ENCODE measurements around the gene PPP3R1.

PPP3R1 gene

GRCh38 chr2:68252400-68253218 lies at the start of gene PPP3R1:
TSS of gene PPP3R1 (minus strand) at chr2:68252532. CDS start at chr2:68252127, 405 bp downstream.
- DNase-seq (ENCODE audit: low read depth in 2 of 2, low spot score in 1 of 2), result peak; percentile 91 to 92

GRCh38 chr2:68295516-68295915 lies 43.2 kb upstream of the PPP3R1 start:
- DNase-seq (ENCODE audit: low read depth in 2 of 2, low spot score in 1 of 2), result no peak

- DNase-seq (ENCODE audit: low read depth in 2 of 2, low spot score in 1 of 2), result no peak
Observed at GRCh38 chr2:68294913-68295312, 42.6 kb upstream of the PPP3R1 start.

- DNase-seq (ENCODE audit: low read depth in 2 of 2, low spot score in 1 of 2), result no peak
Observed at GRCh38 chr2:68294187-68294586, 41.9 kb upstream of the PPP3R1 start.

DNA sequence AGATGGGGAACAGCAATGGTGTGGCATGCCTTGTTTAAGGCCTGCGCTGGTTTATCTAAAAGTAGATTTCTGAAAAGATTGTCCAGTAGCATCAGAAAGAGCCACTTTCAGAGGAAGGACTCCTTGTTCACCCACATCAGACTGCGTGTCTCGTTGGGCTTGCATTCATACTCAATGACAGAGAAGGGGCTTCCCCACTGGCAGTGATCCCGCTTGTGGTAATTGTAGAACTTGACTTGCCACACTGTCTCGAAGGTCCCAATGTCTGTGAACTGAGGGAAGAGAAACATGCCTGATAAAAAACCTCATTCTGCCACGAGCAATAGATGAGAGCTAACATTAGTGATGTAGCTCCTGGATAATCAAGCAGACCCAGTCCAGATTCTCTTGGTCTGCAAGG lies 41.4 kb upstream of the PPP3R1 start:
- no peak for DNase-seq (ENCODE audit: low read depth in 2 of 2, low spot score in 1 of 2)

DNA sequence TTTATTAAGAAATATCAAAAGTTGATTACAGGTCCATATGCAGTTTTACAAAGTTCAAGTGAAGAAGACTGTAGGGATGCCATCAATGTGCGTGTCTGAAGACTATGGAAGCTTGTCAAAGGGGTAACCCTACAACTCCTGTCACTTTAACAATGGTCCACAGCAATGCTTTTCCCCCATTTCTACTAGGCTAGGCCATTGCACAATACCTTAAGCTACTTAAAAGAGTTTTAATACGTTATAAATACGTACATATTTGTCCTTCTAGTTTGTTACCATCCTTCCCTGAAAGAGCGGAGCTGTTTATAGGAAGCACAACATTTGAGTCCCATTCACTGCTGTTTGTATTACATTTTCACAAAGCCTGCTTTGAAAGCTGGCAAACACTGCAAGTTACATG lies 40.7 kb upstream of the PPP3R1 start:
- DNase-seq (ENCODE audit: low read depth in 2 of 2, low spot score in 1 of 2), result no peak

DNA sequence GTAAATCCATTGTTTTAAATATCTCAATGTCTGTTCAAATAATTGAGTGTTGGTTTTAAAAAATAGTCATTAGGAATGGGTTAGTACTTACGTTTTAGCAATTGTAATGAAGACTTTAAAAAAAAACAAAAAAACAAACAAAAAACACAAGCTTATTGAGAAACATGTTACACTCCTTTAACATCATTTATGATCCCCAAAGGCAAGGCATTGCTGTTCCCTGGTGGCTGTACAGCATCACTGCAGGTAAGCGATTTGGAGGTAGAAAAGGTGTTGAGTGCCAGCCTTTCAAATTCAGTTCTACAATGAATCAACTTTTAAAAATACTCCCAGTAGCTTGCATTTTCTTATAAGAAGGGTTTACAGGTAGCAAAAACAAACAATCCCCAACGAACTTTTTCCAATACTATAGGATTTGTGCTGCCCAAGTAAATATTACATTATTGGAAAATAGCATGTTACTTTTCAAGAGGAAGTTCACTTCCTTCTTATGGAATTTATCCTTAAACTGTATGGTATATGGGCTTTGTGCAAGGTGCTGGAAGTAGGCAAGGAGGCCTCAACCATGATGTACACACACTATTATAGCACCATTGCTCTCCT lies 39.9 kb upstream of the PPP3R1 start:
- no peak for DNase-seq (ENCODE audit: low read depth in 2 of 2, low spot score in 1 of 2)

DNA sequence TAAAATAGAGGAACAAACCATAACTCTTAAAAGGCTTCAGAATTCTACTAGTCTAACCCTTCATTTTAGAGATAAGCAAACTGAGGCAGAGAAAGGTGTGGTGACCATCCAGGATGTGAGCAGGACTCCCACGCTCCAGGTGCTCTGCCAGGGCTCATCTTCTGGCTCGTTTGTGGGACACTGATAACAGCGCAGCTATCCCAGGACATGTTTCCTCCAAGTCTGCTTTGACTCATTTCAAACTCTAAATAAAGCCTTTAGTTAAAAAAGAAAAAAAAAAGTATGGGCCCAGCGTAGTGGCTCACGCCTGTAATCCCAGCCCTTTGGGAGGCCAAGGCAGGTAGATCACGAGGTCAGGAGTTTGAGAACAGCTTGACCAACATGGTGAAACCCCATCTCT lies 39.0 kb upstream of the PPP3R1 start:
- no peak for DNase-seq (ENCODE audit: low read depth in 2 of 2, low spot score in 1 of 2)

DNA sequence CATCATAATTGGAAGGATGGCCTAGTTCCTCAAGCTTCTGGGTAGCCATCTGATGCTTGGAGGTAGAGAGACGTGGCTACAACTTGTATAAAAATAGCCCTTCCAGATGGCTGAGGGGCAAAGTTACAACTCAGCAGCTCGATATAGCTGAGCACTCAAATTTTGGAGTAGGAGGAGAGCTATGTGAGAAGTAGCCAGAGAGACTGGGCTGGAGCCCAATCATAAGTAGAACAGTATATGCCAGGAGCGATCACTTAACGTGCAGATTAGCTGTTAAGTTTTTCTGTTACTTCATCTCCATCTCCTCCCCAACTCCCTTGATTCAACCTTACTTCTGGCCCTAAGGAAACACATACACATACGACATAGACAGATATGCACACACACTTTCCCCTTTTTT lies 38.6 kb upstream of the PPP3R1 start:
- DNase-seq (ENCODE audit: low read depth in 2 of 2, low spot score in 1 of 2), result no peak

DNA sequence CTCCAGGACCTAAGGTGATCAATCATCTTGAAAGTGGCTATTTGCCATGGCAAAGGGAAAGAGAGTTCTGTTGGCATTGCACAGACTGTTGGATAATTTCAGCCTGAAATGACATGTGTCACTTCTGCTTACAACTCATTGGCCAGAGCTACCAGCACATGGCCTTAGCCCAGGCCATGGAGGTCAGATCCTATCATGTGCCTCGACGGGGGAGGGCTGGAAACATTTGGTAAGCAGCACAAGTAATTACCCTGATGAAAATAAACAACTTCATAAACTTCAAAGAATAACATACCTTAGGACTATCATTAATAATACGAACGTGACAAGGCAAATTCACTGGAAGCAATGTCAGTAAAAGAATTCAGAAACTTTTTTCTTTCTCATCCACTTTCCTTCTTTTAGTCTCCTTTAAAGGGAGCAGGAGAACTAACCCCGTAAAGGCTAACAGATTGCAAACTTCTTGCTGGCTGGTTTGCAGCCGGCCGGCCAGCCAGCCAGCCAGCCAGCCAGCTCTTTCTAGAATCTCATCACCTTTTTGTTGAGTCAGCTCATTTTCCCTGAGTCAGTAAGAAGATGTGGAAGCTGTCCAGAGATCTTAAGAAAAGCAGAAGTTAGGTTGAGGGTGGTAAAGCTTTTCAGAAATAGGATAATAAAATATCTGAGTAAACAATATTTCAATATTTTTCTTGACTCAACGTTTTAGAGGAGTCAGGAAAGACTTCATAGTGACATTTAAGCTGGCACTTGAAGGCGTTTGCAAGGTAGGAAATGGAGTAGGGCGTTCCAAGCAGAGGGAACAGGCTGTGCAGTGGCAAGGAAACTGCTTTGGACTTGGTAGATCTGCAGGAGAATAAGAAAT lies 35.5 kb upstream of the PPP3R1 start:
- no peak for DNase-seq (ENCODE audit: low read depth in 2 of 2, low spot score in 1 of 2)

DNA sequence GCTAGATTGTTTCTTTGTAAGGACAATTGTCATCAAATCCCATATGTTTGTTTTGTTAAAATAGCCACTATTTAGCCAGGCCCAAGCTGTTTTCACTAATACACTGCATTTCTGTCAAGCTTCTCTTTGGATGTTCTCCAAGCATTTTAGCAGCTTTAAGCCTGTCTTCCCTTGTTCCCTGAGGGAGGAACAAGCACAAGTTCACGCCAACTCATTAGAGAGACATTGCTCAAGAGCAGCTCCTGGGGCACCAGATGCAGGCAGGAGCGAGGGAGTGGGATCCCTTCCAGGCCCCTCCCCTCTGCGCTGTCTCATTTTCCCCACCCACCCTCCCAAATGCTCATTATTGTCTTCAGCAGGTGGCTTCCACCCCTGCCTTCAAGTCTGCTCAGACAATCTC lies 32.6 kb upstream of the PPP3R1 start:
- no peak for DNase-seq (ENCODE audit: low read depth in 2 of 2, low spot score in 1 of 2)

DNA sequence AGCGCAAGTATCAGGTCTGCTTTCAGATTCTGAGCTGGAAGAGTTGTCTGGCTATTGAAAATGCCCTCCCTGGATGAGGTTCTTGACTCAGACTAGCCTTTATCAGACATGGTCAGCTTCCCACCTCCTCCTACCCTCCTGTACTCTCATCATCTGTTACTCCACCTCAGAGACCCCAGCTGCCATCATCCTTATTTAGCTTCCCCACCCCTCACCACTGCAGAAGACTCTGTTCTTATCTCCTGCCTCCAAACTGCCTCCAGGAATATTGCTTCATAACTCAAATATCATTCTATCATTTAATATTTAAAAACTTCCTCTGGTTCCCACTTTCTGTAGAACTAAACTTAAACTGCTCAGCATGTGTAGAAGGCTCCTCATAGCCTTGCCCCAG lies 31.1 kb upstream of the PPP3R1 start:
- no peak for DNase-seq (ENCODE audit: low read depth in 2 of 2, low spot score in 1 of 2)

- no peak for DNase-seq (ENCODE audit: low read depth in 2 of 2, low spot score in 1 of 2)
Observed at GRCh38 chr2:68282811-68283418, 30.6 kb upstream of the PPP3R1 start.

GRCh38 chr2:68280796-68281195 lies 28.5 kb upstream of the PPP3R1 start:
- no peak for DNase-seq (ENCODE audit: low read depth in 2 of 2, low spot score in 1 of 2)

- no peak for DNase-seq (ENCODE audit: low read depth in 2 of 2, low spot score in 1 of 2)
Observed at GRCh38 chr2:68280348-68280747, 28.0 kb upstream of the PPP3R1 start.

DNA sequence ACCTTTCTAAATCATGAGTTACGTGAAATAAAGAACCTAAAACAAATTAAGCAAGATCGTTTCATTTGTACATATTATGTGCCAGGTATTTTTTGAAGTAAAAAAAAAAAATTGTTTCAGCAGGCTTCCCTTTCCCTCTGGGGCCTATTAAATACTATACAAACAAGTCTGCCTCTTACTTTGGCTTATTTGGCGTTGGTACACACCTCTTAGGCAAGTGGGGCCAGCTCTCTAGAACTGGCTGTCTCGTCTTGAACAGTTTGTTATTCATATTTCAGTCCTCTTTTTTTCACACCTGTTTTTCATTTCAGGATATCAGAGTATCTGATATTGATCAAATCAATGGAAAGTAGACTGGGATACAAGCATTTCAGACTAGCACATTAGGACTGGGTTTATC lies 27.4 kb upstream of the PPP3R1 start:
- no peak for DNase-seq (ENCODE audit: low read depth in 2 of 2, low spot score in 1 of 2)

DNA sequence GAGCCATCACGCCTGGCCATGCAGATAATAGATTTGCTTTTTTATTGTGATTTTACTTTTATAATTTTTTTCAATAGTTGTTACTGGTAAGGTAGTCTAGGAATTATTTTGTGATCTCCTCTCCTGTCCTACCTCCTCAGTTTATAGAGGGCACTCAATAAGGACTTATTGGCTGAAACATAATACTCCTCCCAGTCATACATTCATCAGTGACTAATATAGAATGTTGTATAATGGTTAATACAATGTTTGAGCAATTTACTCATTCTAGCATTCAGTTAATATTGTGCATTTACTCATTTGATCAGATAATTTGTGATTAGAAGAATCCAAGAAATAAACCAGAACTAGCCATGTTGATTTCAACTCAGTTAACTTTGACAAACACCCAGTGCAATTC lies 25.8 kb upstream of the PPP3R1 start:
- no peak for DNase-seq (ENCODE audit: low read depth in 2 of 2, low spot score in 1 of 2)

DNA sequence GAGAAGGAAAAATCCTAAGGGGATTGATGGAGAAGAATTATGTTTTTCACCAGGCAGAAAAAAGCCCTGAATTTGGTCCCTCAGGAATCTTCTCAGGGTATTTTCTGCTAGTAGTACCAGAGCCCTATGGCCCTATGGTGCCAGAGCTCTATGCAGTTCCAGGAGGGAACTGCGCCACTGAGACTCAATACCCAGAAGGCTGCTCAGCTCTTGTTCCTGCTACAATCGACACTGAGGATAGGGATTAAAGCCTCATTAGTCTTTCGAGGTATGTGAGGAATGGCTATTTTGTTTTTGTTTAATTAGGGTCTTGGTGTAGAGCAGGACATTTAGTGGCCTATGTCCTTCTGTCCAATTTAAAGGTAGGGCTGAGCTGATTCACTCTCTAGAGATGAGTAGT lies 21.7 kb upstream of the PPP3R1 start:
- no peak for DNase-seq (ENCODE audit: low read depth in 2 of 2, low spot score in 1 of 2)

GRCh38 chr2:68272246-68272994 lies 20.1 kb upstream of the PPP3R1 start:
- DNase-seq (ENCODE audit: low read depth in 2 of 2, low spot score in 1 of 2), result no peak

GRCh38 chr2:68266655-68267054 lies 14.3 kb upstream of the PPP3R1 start:
- DNase-seq (ENCODE audit: low read depth in 2 of 2, low spot score in 1 of 2), result no peak

GRCh38 chr2:68263632-68264031 lies 11.3 kb upstream of the PPP3R1 start:
- no peak for DNase-seq (ENCODE audit: low read depth in 2 of 2, low spot score in 1 of 2)
